ENCODE measurements around the gene ADAM15.

The ADAM15 gene

GRCh38 chr1:155050560-155051341, at the start of gene ADAM15:
ADAM15 (plus strand) TSS chr1:155051316; CDS start chr1:155051387, 71 bp downstream.
- DNase-seq = peak; percentile 71

- no peak for DNase-seq
These were observed 49.8 kb upstream of the ADAM15 start for GRCh38 chr1:155001425-155001674.

GRCh38 chr1:155001675-155002463, 49.2 kb upstream of the ADAM15 start:
- DNase-seq = peak; percentile 98

GRCh38 chr1:155002464-155003226, 48.5 kb upstream of the ADAM15 start, which contains the start of gene ZBTB7B:
ZBTB7B (plus strand) TSS chr1:155002802; CDS start chr1:155014661, 11,859 bp downstream.
- DNase-seq = no peak

GRCh38 chr1:155003227-155003765, 47.8 kb upstream of the ADAM15 start:
- no peak for DNase-seq

- no peak for DNase-seq
These were observed 47.3 kb upstream of the ADAM15 start for GRCh38 chr1:155003766-155004351.

- no peak for DNase-seq
These were observed 46.6 kb upstream of the ADAM15 start for GRCh38 chr1:155004352-155005075.

- DNase-seq = no peak
These were observed 45.8 kb upstream of the ADAM15 start for GRCh38 chr1:155005076-155006011.

GRCh38 chr1:155006601-155007101, 44.5 kb upstream of the ADAM15 start:
- no peak for DNase-seq

- no peak for DNase-seq
These were observed 43.8 kb upstream of the ADAM15 start for GRCh38 chr1:155007251-155007828.

GRCh38 chr1:155008015-155008941, 42.8 kb upstream of the ADAM15 start:
- no peak for DNase-seq

GRCh38 chr1:155009221-155009711, 41.9 kb upstream of the ADAM15 start:
- DNase-seq = no peak

- DNase-seq = no peak
These were observed 41.4 kb upstream of the ADAM15 start for GRCh38 chr1:155009742-155010141.

GRCh38 chr1:155010211-155010918, 40.8 kb upstream of the ADAM15 start:
- no peak for DNase-seq

GRCh38 chr1:155011004-155011416, 40.1 kb upstream of the ADAM15 start:
- no peak for DNase-seq

- no peak for DNase-seq
These were observed 39.6 kb upstream of the ADAM15 start for GRCh38 chr1:155011437-155012025.

GRCh38 chr1:155012026-155012546, 39.0 kb upstream of the ADAM15 start:
- DNase-seq = no peak

All from activated gamma-delta T cell treated with Interleukin-2 at 50 U/mL for 16 hours (primary cell).